Loucy (cell line): ENCODE results near the gene ABHD11.

Source experiments
- H2AFZ ChIP-seq: fragments of 200-600 bp; sonication (generic); 2 replicates; pipeline ENCODE4 v1.6.0; 2016; ENCODE audit warnings: antibody characterized with exemption, mild to moderate bottlenecking, low read length, moderate library complexity
- H3F3A ChIP-seq: fragments of 200-600 bp; 2 replicates; pipeline ENCODE4 v1.6.0; 2016; ENCODE audit warnings: antibody characterized with exemption, low read depth, mild to moderate bottlenecking
- H3K27me3 ChIP-seq: fragments of 200-600 bp; sonication (generic); 2 replicates; pipeline ENCODE4 v1.6.1; 2014; ENCODE audit warnings: low read length, mild to moderate bottlenecking; ENCODE audit not compliant: insufficient read depth, poor library complexity, severe bottlenecking
- H3K36me3 ChIP-seq: fragments of 200-600 bp; sonication (generic); 2 replicates; pipeline ENCODE4 v1.6.1; 2016; ENCODE audit warnings: low read length; ENCODE audit not compliant: insufficient read depth
- H3K4me1 ChIP-seq: fragments of 200-600 bp; sonication (generic); 2 replicates; pipeline ENCODE4 v1.5.1; 2014; ENCODE audit warnings: low read length, mild to moderate bottlenecking; ENCODE audit not compliant: insufficient read depth, poor library complexity, severe bottlenecking
- H3K4me2 ChIP-seq: fragments of 200-600 bp; sonication (generic); 2 replicates; pipeline ENCODE4 v1.6.0; 2014; ENCODE audit warnings: antibody characterized with exemption, low read length, low read depth, mild to moderate bottlenecking; ENCODE audit not compliant: poor library complexity, severe bottlenecking
- H3K4me3 ChIP-seq: fragments of 200-600 bp; sonication (generic); 2 replicates; pipeline ENCODE4 v1.5.1; 2014; ENCODE audit warnings: low read length, mild to moderate bottlenecking, mixed read lengths; ENCODE audit not compliant: poor library complexity, severe bottlenecking
- H3K79me2 ChIP-seq: fragments of 200-600 bp; sonication (generic); 2 replicates; pipeline ENCODE4 v1.6.1; 2014; ENCODE audit warnings: low read length; ENCODE audit not compliant: insufficient read depth
- H3K9ac ChIP-seq: fragments of 200-600 bp; sonication (generic); 2 replicates; pipeline ENCODE4 v1.6.0; 2014; ENCODE audit warnings: mild to moderate bottlenecking, low read depth, low read length, moderate library complexity; ENCODE audit not compliant: poor library complexity, severe bottlenecking
- H3K9me2 ChIP-seq: fragments of 200-600 bp; sonication (generic); replicated peaks from 2 replicates; pipeline ENCODE4 v1.6.1; 2016; ENCODE audit warnings: low read depth, low read length, mixed read lengths
- H3K9me3 ChIP-seq: fragments of 200-600 bp; sonication (generic); 2 replicates; pipeline ENCODE4 v1.6.1; 2014; ENCODE audit warnings: mild to moderate bottlenecking, antibody characterized with exemption, low read length, low read depth; ENCODE audit not compliant: insufficient read depth
- H4K20me1 ChIP-seq: fragments of 200-600 bp; sonication (generic); 2 replicates; pipeline ENCODE4 v1.6.0; 2014; ENCODE audit warnings: antibody characterized with exemption, low read length, mild to moderate bottlenecking; ENCODE audit not compliant: insufficient read depth, poor library complexity, severe bottlenecking
- EZH2phosphoT487 ChIP-seq: fragments of 200-600 bp; IDR thresholded peaks from 2 replicates; pipeline ENCODE4 v1.6.1; 2018; ENCODE audit warnings: antibody characterized with exemption, mild to moderate bottlenecking, moderate library complexity, borderline replicate concordance
- TF ChIP-seq, protein P1 (sequence below): fragments of 200-600 bp; sonication (generic); conservative IDR thresholded peaks from 2 replicates; pipeline ENCODE4 v1.5.1; 2014; ENCODE audit warnings: mild to moderate bottlenecking, antibody characterized with exemption, low read length

ABHD11 gene

DNA sequence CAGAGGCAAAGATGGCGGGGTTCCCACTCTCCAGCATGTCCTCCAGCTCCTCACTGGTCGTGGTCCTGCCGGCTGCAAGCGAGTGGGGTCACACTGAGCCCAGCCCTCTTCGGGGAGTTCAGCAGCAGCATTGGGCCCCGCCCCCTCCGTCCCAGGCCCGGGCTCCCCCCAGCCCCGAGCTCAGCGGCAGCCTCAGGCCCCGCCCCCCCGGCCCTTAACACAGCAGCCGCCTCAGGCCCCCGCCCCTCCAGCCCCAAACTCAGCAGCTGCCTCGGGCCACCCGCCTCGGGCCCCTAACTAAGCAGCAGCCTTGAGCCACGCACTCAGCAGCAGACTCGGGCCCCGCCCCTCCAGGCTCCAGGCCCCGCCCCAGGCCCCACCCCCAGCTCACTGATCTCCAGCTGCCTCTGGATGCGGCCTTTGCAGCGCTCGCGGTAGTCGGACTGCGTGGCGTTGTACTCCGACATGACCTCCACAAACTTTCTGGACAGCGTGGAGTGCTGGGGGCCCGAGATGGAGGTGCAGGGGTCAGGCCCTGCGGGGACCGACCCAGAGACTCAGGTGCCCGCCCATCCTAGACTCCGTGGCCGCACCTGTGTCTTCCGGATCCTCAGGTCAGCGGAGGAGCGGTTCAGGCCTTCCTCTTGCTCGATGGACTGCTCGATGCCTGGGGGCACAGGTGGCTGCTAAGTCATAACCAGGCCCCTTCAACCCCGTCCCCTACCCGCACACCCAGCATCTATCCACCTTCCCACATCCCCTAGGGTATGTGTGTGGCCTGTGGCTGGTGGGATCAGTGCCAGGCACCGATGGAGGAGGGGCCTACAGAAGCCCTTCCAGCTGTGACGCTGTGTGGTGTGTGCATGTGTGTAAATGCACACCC lies 34.6 kb downstream of the ABHD11 start:
- Histone ChIP-seq H3K9me2 (no peaks in the 10 kb centered on the region), H3K79me2 (no peaks in the 10 kb centered on the region), H3F3A (no peaks in the 10 kb centered on the region), H3K9ac (no peak overlapping the region), H3K36me3 (peaks cover under 1% of the 10 kb centered on the region; the same call in 1 of the 2 replicates), H2AFZ (no peak overlapping the region), H4K20me1 (no peaks in the 10 kb centered on the region), H3K4me1 (no peaks in the 10 kb centered on the region), H3K4me2 (no peak overlapping the region), H3K4me3 (no peak overlapping the region), H3K9me3 (no peaks in the 10 kb centered on the region), H3K27me3 (no peaks in the 10 kb centered on the region)
- no peak for TF ChIP-seq EZH2phosphoT487
- TF ChIP-seq, protein P1, sequence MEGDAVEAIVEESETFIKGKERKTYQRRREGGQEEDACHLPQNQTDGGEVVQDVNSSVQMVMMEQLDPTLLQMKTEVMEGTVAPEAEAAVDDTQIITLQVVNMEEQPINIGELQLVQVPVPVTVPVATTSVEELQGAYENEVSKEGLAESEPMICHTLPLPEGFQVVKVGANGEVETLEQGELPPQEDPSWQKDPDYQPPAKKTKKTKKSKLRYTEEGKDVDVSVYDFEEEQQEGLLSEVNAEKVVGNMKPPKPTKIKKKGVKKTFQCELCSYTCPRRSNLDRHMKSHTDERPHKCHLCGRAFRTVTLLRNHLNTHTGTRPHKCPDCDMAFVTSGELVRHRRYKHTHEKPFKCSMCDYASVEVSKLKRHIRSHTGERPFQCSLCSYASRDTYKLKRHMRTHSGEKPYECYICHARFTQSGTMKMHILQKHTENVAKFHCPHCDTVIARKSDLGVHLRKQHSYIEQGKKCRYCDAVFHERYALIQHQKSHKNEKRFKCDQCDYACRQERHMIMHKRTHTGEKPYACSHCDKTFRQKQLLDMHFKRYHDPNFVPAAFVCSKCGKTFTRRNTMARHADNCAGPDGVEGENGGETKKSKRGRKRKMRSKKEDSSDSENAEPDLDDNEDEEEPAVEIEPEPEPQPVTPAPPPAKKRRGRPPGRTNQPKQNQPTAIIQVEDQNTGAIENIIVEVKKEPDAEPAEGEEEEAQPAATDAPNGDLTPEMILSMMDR = no peak

DNA sequence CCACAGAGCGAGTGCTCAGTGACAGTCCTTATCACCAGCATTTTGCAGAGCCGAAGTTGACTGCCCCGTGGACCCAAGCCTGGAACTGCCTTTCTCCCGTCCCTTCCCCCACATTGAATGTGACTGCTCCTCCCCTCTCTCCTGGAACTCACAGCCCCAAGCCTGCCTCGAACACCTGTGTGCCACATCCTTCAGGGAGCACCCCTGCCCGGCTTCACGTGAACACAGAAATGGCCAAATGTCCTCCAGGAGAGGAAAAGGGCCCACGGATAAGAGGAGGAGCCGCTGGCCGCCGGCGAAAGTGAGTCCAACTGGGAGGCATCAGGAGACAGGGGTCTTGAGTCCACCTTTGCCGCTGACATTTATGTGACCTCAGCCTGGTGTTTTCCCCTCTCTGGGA lies 35.4 kb downstream of the ABHD11 start:
- Histone ChIP-seq H3F3A (no peaks in the 10 kb centered on the region), H3K4me1 (no peaks in the 10 kb centered on the region), H3K9ac (no peak overlapping the region), H4K20me1 (no peaks in the 10 kb centered on the region), H3K27me3 (no peaks in the 10 kb centered on the region), H2AFZ (no peak overlapping the region), H3K4me3 (no peak overlapping the region), H3K9me3 (no peaks in the 10 kb centered on the region), H3K4me2 (no peak overlapping the region), H3K9me2 (no peaks in the 10 kb centered on the region), H3K36me3 (peaks cover 8% of the 10 kb centered on the region; the same call in 1 of the 2 replicates), H3K79me2 (no peaks in the 10 kb centered on the region)
- no peak for TF ChIP-seq EZH2phosphoT487
- TF ChIP-seq, protein P1 = no peak

DNA sequence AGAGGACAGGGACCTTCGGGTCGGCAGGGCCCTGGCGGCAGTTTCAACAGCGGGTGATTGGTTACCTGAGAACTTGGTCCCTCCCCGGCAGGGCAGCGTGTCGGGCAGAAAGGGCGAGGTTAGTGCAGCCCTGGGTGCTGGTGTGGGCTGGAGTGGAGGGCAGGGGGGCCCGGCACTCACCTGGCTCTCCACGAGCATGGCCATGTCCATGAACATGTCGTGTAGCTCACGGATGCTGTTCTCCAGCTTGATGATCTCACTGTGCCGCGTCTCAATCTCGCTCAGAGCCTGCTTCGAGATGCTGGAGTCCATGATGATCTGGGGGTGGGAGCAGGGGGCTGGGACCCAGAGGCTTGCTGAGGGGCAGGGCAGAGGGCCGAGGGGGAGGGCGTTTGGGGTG lies 35.9 kb downstream of the ABHD11 start:
- no peak for TF ChIP-seq EZH2phosphoT487
- TF ChIP-seq, protein P1 = no peak
- peaks cover 13% of the 10 kb centered on the region; the same call in 1 of the 2 replicates for H3K36me3 ChIP-seq
- no peaks in the 10 kb centered on the region for H3K27me3 ChIP-seq
- no peaks in the 10 kb centered on the region for H3K79me2 ChIP-seq
- no peak overlapping the region for H2AFZ ChIP-seq
- H3K9me3 ChIP-seq = no peaks in the 10 kb centered on the region
- H3K9ac ChIP-seq = no peak overlapping the region
- H3K9me2 ChIP-seq = no peaks in the 10 kb centered on the region
- H3F3A ChIP-seq = no peaks in the 10 kb centered on the region
- no peak overlapping the region for H3K4me2 ChIP-seq
- H3K4me1 ChIP-seq = no peaks in the 10 kb centered on the region
- H4K20me1 ChIP-seq = no peaks in the 10 kb centered on the region
- no peak overlapping the region for H3K4me3 ChIP-seq
